AG09309 (cell line): ENCODE measurements around the gene MRPL20.

Experiments used
- DNase-seq: peaks from one replicate; pipeline ENCODE4 v3.0.0-alpha.2; 2010; ENCODE audit warnings: low read depth
- H3K4me3 ChIP-seq: 2 replicates; pipeline ENCODE4 v1.5.1; 2011; ENCODE audit warnings: mild to moderate bottlenecking, low read depth, low read length, moderate library complexity; ENCODE audit not compliant: control insufficient read depth
- TF ChIP-seq, protein P1 (sequence below): IDR thresholded peaks from 2 replicates; pipeline ENCODE4 v1.5.1; 2011; ENCODE audit warnings: mild to moderate bottlenecking, low read depth, low read length, inconsistent platforms; ENCODE audit not compliant: insufficient read depth, control insufficient read depth; ENCODE audit errors: missing control alignments

Gene MRPL20

GRCh38 chr1:1427106-1427819, 20.2 kb upstream of the MRPL20 start:
- TF ChIP-seq, protein P1, sequence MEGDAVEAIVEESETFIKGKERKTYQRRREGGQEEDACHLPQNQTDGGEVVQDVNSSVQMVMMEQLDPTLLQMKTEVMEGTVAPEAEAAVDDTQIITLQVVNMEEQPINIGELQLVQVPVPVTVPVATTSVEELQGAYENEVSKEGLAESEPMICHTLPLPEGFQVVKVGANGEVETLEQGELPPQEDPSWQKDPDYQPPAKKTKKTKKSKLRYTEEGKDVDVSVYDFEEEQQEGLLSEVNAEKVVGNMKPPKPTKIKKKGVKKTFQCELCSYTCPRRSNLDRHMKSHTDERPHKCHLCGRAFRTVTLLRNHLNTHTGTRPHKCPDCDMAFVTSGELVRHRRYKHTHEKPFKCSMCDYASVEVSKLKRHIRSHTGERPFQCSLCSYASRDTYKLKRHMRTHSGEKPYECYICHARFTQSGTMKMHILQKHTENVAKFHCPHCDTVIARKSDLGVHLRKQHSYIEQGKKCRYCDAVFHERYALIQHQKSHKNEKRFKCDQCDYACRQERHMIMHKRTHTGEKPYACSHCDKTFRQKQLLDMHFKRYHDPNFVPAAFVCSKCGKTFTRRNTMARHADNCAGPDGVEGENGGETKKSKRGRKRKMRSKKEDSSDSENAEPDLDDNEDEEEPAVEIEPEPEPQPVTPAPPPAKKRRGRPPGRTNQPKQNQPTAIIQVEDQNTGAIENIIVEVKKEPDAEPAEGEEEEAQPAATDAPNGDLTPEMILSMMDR, result no peak
- no peak for DNase-seq
- H3K4me3 ChIP-seq, result no peak overlapping the region

DNA sequence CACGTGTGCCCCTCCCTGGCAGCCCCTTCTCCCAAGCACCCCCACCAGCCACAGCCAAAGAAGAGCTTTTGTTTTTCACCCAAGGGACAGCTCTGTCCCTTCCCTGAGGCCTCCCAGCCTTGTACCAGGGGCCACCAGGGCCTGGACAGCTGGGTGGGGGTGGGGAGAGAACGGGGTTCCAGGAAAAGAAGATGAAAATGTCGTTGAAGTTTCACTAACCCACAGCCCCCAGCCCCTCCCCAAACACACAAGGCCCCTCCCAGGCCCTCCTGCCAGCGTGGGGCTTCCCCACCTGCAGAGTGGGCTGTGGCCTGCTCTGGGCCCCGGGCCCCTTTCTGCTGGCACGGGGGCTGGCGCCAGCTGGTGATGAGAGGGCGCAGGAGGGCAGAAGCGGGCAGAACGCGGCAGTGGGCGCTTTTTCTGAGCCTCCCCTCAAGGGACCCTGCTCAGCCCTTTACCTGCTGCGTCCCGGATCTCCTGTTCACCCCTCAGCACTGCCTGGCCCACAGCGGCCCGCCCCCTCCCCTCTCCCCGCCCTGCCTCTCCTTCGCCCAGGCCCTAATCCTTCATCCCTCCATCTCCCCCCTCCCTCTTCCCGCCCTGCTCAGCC, 19.5 kb upstream of the MRPL20 start:
- TF ChIP-seq, protein P1, result no peak
- no peak overlapping the region for H3K4me3 ChIP-seq
- DNase-seq, result no peak

DNA sequence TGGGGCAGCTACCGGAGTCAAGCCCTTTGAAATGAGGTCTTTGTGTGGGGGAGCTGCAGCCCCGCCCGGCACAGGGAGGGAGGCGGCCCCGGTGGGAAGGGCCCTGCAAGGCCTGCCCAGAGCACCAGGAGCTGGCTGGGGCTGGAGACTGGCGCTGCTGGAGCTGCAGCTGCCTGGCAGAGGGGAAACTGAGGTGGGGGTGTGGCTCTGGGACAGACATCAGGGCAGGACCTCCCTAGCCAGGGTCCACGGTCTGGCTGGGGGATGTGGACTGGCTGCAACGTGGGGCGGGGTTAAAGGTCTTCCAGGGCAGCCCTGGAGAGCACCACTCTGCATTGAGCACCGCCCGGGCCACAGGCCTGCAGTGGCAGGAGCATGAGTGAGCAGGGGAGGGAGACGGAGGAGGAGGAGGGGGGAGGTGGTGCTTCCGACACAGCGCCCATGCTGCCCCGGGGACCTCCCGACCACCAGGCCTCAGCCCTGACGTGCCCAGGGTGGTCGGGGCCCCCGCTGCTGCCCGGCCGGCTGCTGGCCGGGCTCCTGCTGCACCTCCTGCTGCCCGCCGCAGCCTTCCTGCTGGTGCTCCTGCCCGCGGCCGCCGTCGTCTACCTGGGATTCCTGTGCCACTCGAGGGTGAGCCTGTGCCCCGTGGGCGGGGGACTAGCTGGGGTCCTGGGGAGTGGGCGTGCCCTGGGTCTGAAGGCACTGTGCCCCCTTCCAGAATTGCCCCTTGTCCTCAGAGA, 18.8 kb upstream of the MRPL20 start:
- no peak overlapping the region for H3K4me3 ChIP-seq
- no peak for DNase-seq
- TF ChIP-seq, protein P1, result no peak

- no peak overlapping the region for H3K4me3 ChIP-seq
- TF ChIP-seq, protein P1, result no peak
- no peak for DNase-seq
Measured at GRCh38 chr1:1425426-1425752, 18.3 kb upstream of the MRPL20 start.

DNA sequence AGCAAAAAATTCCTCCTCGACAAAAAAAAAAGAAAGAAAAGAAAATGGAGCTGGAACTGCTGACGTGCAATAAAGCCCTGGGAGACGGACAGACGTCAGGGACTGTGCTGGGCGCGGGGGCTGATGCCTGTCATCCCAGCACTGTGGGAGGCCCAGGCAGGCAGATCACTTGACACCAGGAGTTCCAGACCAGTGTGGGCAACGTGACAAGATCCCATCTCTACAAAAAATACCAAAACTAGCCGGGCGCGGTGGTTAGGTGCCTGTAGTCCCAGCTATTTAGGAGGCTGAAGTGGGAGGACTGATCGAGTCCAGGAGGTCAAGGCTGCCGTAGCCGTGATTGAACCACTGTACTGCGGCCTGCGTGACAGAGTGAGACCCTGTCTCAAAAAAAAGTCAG, 17.6 kb upstream of the MRPL20 start:
- DNase-seq, result no peak
- TF ChIP-seq, protein P1, result no peak
- H3K4me3 ChIP-seq, result no peak overlapping the region

DNA sequence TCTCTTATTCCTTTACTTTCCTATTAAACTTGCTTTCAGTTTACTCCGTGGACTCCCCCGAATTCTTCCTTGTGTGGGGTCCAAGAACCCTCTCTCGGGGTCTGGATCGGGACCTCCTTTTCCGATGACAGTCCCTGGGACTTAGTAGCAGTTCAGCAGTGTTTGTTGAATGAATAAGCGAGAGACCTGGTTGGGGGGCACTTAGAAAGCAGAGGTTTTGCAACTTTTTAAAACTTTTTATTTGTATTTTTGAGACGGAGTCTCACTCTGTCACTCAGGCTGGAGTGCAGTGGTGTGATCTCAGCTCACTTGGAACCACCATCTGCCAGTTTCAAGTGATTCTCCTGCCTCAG, 16.1 kb upstream of the MRPL20 start:
- TF ChIP-seq, protein P1, result no peak

More for the DNA sequence above, 16.1 kb upstream of the MRPL20 start:
- DNase-seq, result no peak
- H3K4me3 ChIP-seq, result no peak overlapping the region
